Stomach (tissue), 9 donors: ENCODE data around the gene CD1C. TPM values are rescaled to one million over a fixed set of nuclear protein-coding genes. Genes with fewer than 3 reads are reported as not detected.

Source experiments
- DNase-seq, 2 donors: peaks; one replicate each; pipeline versions ENCODE4 v3.0.0 to v3.0.0-alpha.2; 2013 to 2019
- H3K27ac ChIP-seq, 5 donors: fragments of 200-600 bp in 4 of 5; sonication (generic) in 4 of 5; one replicate each; pipeline ENCODE4 v1.5.1; 2013 to 2019; ENCODE audit warnings: mild to moderate bottlenecking in 1 of 5, moderate library complexity in 1 of 5
- H3K27me3 ChIP-seq, 3 donors: fragments of 200-600 bp; sonication (generic); one replicate each; pipeline ENCODE4 v1.5.1; 2017 to 2019; ENCODE audit warnings: mixed run types in 1 of 3
- H3K36me3 ChIP-seq, 4 donors: fragments of 200-600 bp; sonication (generic); 1 replicate in 3 of 4; 2 replicates in 1 of 4; pipeline ENCODE4 v1.5.1; 2016 to 2019
- H3K4me1 ChIP-seq, 4 donors: fragments of 200-600 bp; sonication (generic); one replicate each; pipeline ENCODE4 v1.5.1; 2016 to 2019
- H3K4me3 ChIP-seq, 4 donors: fragments of 200-600 bp; sonication (generic) in 3 of 4; one replicate each; pipeline ENCODE4 v1.5.1; 2016 to 2019; ENCODE audit warnings: mild to moderate bottlenecking in 1 of 4
- H3K9me3 ChIP-seq, 4 donors: fragments of 200-600 bp; sonication (generic); one replicate each; pipeline ENCODE4 v1.5.1; 2016 to 2019
- EP300 ChIP-seq: sonication (generic); formaldehyde crosslinking; IDR thresholded peaks from one replicate; pipeline ENCODE4 v1.6.1; 2017; ENCODE audit warnings: antibody characterized with exemption
- POLR2A ChIP-seq, 4 donors: fragments of 450-650 bp; IDR thresholded peaks; one replicate each; pipeline ENCODE4 v1.6.1; 2016; ENCODE audit warnings: antibody characterized with exemption in 4 of 4, control low read depth in 2 of 4, mild to moderate bottlenecking in 1 of 4, moderate library complexity in 1 of 4
- POLR2AphosphoS5 ChIP-seq, 3 donors: sonication (generic); formaldehyde crosslinking; IDR thresholded peaks; one replicate each; pipeline ENCODE4 v1.6.1; 2016; ENCODE audit warnings: antibody characterized with exemption in 3 of 3
- WGBS, 5 donors: extraction: QIAGEN DNeasy Blood & Tissue Kit in 3 of 5; methylation state at CpG; one replicate each; pipeline versions ENCODE4 v1.1.5 to v1.1.7; 2013 to 2018; 5-methylcytosine and 5-hydroxymethylcytosine counted together
- intact Hi-C: fragments of 100-400 bp; cut with DNase I; formaldehyde crosslinking; loops from one replicate; pipeline ENCODE4 v1.15.1; 2023; ENCODE audit warnings: low total_unique reads
- polyA plus RNA-seq, 3 donors: library from polyadenylated mRNA; stranded (reverse); fragments of 200-250 nt; gene quantifications; one replicate each; pipeline ENCODE4 v1.2.3, GENCODE V29; 2013
- total RNA-seq, 5 donors: library from RNA; depleted of rRNA; stranded (reverse); fragments of >200 nt; gene quantifications; one replicate each; pipeline versions ENCODE4 v1.1.0 to v1.2.3, GENCODE V29; 2014 to 2016
- TF ChIP-seq, protein P1 (sequence below), 7 experiments: fragments of 450-650 bp in 4 of 7; fragments of 200-600 bp in 3 of 7; sonication (generic) in 3 of 7; IDR thresholded peaks; one replicate each; pipeline ENCODE4 v1.5.1; 2016 to 2019; ENCODE audit warnings: antibody characterized with exemption in 7 of 7, control low read depth in 2 of 7, mild to moderate bottlenecking in 1 of 7
- donor health status: healthy with polysubstance abuse.
- donor health status: Bipolar disorder and iron deficiency.
- donor health status: healthy.

Gene CD1C
- total and polyA plus RNA-seq, 8 donors: 1.1 to 2.8 (median 1.8) TPM; not detected in 5

- H3K36me3 ChIP-seq: no peaks in the 10 kb centered on the region
- intact Hi-C loops: no loop called here
- H3K4me3 ChIP-seq: no peak overlapping the region
- no peak overlapping the region for H3K27ac ChIP-seq
- no peaks in the 10 kb centered on the region for H3K27me3 ChIP-seq
- DNase-seq: no peak
- H3K9me3 ChIP-seq: peaks cover 0 to 16% (median 9%) of the 10 kb centered on the region in 4 donors
- no peaks in the 10 kb centered on the region for H3K4me1 ChIP-seq
- TF ChIP-seq EP300 (no peak), POLR2AphosphoS5 (IDR thresholded peaks at IDR 0.05) (no peak), POLR2A (IDR thresholded peaks at IDR 0.05) (no peak)
- TF ChIP-seq, protein P1, sequence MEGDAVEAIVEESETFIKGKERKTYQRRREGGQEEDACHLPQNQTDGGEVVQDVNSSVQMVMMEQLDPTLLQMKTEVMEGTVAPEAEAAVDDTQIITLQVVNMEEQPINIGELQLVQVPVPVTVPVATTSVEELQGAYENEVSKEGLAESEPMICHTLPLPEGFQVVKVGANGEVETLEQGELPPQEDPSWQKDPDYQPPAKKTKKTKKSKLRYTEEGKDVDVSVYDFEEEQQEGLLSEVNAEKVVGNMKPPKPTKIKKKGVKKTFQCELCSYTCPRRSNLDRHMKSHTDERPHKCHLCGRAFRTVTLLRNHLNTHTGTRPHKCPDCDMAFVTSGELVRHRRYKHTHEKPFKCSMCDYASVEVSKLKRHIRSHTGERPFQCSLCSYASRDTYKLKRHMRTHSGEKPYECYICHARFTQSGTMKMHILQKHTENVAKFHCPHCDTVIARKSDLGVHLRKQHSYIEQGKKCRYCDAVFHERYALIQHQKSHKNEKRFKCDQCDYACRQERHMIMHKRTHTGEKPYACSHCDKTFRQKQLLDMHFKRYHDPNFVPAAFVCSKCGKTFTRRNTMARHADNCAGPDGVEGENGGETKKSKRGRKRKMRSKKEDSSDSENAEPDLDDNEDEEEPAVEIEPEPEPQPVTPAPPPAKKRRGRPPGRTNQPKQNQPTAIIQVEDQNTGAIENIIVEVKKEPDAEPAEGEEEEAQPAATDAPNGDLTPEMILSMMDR (IDR thresholded peaks at IDR 0.05): no peak
- WGBS, 5 donors: 77 to 93% (median 83%) methylated on average over 1 of the region's 1 CpG
Measured at GRCh38 chr1:158310623-158311022, 20.9 kb downstream of the CD1C start.

DNA sequence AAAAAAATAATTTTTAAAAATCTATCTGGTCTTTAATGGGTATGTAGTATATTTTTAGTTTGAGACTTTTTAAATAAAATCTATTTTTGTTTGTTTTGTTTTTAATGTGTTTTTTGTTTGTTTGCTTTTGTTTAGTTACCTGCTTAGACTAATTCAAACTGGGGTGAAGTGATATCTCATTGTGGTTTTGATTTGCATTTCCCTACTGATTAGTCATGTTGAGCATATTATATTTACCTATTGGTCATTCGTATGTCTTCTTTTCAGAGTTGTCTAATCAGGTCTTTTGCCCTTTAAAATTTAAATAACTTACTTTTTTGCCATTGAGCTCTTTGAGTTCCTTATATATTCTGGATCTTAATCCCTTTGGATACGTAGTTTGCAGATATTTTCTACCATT is 21.3 kb downstream of the CD1C start:
- 65 to 81% (median 73%) methylated on average over 2 of the region's 2 CpGs for WGBS, 5 donors
- Histone ChIP-seq H3K4me3 (no peak overlapping the region), H3K4me1 (no peaks in the 10 kb centered on the region), H3K27me3 (no peaks in the 10 kb centered on the region), H3K9me3 (peaks cover 0 to 19% (median 9%) of the 10 kb centered on the region in 4 donors), H3K27ac (no peak overlapping the region), H3K36me3 (no peaks in the 10 kb centered on the region)
- TF ChIP-seq EP300 (no peak), POLR2A (IDR thresholded peaks at IDR 0.05) (no peak), POLR2AphosphoS5 (IDR thresholded peaks at IDR 0.05) (no peak)
- TF ChIP-seq, protein P1 (IDR thresholded peaks at IDR 0.05): no peak
- DNase-seq: no peak
- intact Hi-C loops: no loop called here

GRCh38 chr1:158323866-158324265 is 34.1 kb downstream of the CD1C start:
- TF ChIP-seq EP300: no peak
- TF ChIP-seq POLR2AphosphoS5 (IDR thresholded peaks at IDR 0.05): no peak
- TF ChIP-seq, protein P1 (IDR thresholded peaks at IDR 0.05): no peak
- no peak for TF ChIP-seq POLR2A (IDR thresholded peaks at IDR 0.05)
- H3K27ac ChIP-seq: no peak overlapping the region
- no peak for DNase-seq
- WGBS, 5 donors: 45 to 70% (median 57%) methylated on average over 1 of the region's 1 CpG
- intact Hi-C loops: no loop called here
- H3K4me1 ChIP-seq: no peaks in the 10 kb centered on the region
- no peaks in the 10 kb centered on the region for H3K27me3 ChIP-seq
- no peak overlapping the region for H3K4me3 ChIP-seq
- no peaks in the 10 kb centered on the region for H3K36me3 ChIP-seq
- peaks cover 0 to 7% (median 2%) of the 10 kb centered on the region in 4 donors for H3K9me3 ChIP-seq

GRCh38 chr1:158324395-158324794 is 34.7 kb downstream of the CD1C start:
- TF ChIP-seq, protein P1 (IDR thresholded peaks at IDR 0.05): no peak
- no peak for TF ChIP-seq EP300
- no peak for TF ChIP-seq POLR2AphosphoS5 (IDR thresholded peaks at IDR 0.05)
- no peak for TF ChIP-seq POLR2A (IDR thresholded peaks at IDR 0.05)
- peaks cover 0 to 7% (median 2%) of the 10 kb centered on the region in 4 donors for H3K9me3 ChIP-seq
- intact Hi-C loops: no loop called here

More at GRCh38 chr1:158324395-158324794, 34.7 kb downstream of the CD1C start:
- no peaks in the 10 kb centered on the region for H3K27me3 ChIP-seq
- H3K4me3 ChIP-seq: no peak overlapping the region
- no peak overlapping the region for H3K27ac ChIP-seq
- H3K4me1 ChIP-seq: no peaks in the 10 kb centered on the region
- H3K36me3 ChIP-seq: no peaks in the 10 kb centered on the region
- no peak for DNase-seq
- 81 to 86% (median 84%) methylated on average over 4 of the region's 4 CpGs for WGBS, 5 donors
